K562 (cell line): ENCODE measurements around the gene TESK2. TPM values are rescaled to one million over a fixed set of nuclear protein-coding genes. Genes with fewer than 3 reads are reported as not detected.

Experiments
- ATAC-seq: fragments of 200-7000 bp; cut with Tn5 transposase; 3 replicates; pipeline ENCODE4 v1.9.1; 2020; ENCODE audit warnings: moderate library complexity
- BruUV-seq: library from RNA; stranded (reverse); fragments of 400-500 nt; replicated peaks from 2 replicates; lab custom pipeline; 2021; lab: Mats Ljungman, UMichigan
- CTCF ChIA-PET: fragments of 300-600 bp; formaldehyde crosslinking; extraction: SDS; loops from one replicate; lab custom pipeline; 2021; ENCODE audit warnings: low intra/inter-chr PET ratio; lab: Yijun Ruan, JAX
- POLR2A ChIA-PET: fragments of 300-600, 350-650 bp; sonication (Branson Sonifier 250); formaldehyde crosslinking; extraction: SDS; loops from one replicate; lab custom pipeline; 2021; ENCODE audit warnings: antibody characterized with exemption, inconsistent platforms; lab: Yijun Ruan, JAX
- DNase-seq, 4 experiments: peaks; one replicate each; pipeline versions ENCODE4 v3.0.0 to v3.0.0-alpha.2; 2011 to 2018; ENCODE audit warnings: low spot score in 3 of 4, mixed read lengths in 3 of 4; ENCODE audit errors: extremely low read depth in 1 of 4
- FAIRE-seq: peaks from 2 replicates; lab custom pipeline; 2011; peaks lifted over from hg19 to GRCh38; lab: Jason Lieb, UNC
- H2AFZ ChIP-seq: 2 replicates; pipeline ENCODE4 v1.6.0; 2011; ENCODE audit warnings: low read depth, low read length, control low read depth, inconsistent platforms
- H3K27ac ChIP-seq: fragments of 200-600 bp; 3 replicates; pipeline ENCODE4 v1.8.0; 2011; ENCODE audit warnings: low read depth, mild to moderate bottlenecking, control low read depth, inconsistent platforms, low read length, moderate library complexity, mixed read lengths; ENCODE audit errors: extremely low read depth
- H3K27me3 ChIP-seq, 2 experiments: fragments of 300-600 bp in 1 of 2; 2 replicates in 1 of 2; 3 replicates in 1 of 2; pipeline versions ENCODE4 v1.6.0 to v1.8.0; 2011; ENCODE audit warnings: inconsistent platforms in 2 of 2, low read length in 2 of 2, mild to moderate bottlenecking in 1 of 2, mixed read lengths in 1 of 2, moderate library complexity in 1 of 2; ENCODE audit not compliant: control insufficient read depth in 2 of 2, insufficient read depth in 2 of 2
- H3K36me3 ChIP-seq: fragments of 300-600 bp; 3 replicates; pipeline ENCODE4 v1.8.0; 2011; ENCODE audit warnings: mild to moderate bottlenecking, low read length, inconsistent platforms; ENCODE audit not compliant: control insufficient read depth, insufficient read depth
- H3K4me1 ChIP-seq, 2 experiments: fragments of 200-600 bp in 1 of 2; replicated peaks in 1 of 2; 2 replicates in 1 of 2; 3 replicates in 1 of 2; pipeline versions ENCODE4 v1.5.1 to v1.8.0; 2011; ENCODE audit warnings: inconsistent platforms in 2 of 2, low read length in 2 of 2, mild to moderate bottlenecking in 1 of 2, mixed read lengths in 1 of 2, moderate library complexity in 1 of 2; ENCODE audit not compliant: control insufficient read depth in 2 of 2, insufficient read depth in 2 of 2
- H3K4me2 ChIP-seq: 2 replicates; pipeline ENCODE4 v1.6.1; 2011; ENCODE audit warnings: low read length, control low read depth, inconsistent platforms, mixed read lengths; ENCODE audit not compliant: insufficient read depth
- H3K4me3 ChIP-seq: fragments of 200-600 bp; sonication (generic), shearing (Covaris generic); 2 replicates; pipeline ENCODE4 v1.5.1; 2016; ENCODE audit warnings: control low read depth, inconsistent platforms
- H3K79me2 ChIP-seq: fragments of 200-600 bp; 3 replicates; pipeline ENCODE4 v1.8.0; 2011; ENCODE audit warnings: low read length, inconsistent platforms; ENCODE audit not compliant: control insufficient read depth, insufficient read depth
- H3K9ac ChIP-seq, 2 experiments: 2 replicates each; pipeline versions ENCODE4 v1.6.0 to v1.6.1; 2011; ENCODE audit warnings: low read depth in 2 of 2, low read length in 2 of 2, control low read depth in 1 of 2, inconsistent platforms in 1 of 2, mild to moderate bottlenecking in 1 of 2, mixed read lengths in 1 of 2; ENCODE audit not compliant: insufficient read depth in 1 of 2
- H3K9me1 ChIP-seq: one replicate; pipeline ENCODE4 v1.6.0; 2011; ENCODE audit warnings: inconsistent platforms, mild to moderate bottlenecking, low read length, moderate library complexity; ENCODE audit not compliant: control insufficient read depth, insufficient read depth
- H3K9me3 ChIP-seq: replicated peaks from 2 replicates; pipeline ENCODE4 v1.5.1; 2011; ENCODE audit warnings: low read depth, low read length, inconsistent platforms; ENCODE audit not compliant: control insufficient read depth, insufficient read depth
- H4K20me1 ChIP-seq: replicated peaks from 2 replicates; pipeline ENCODE4 v1.6.1; 2011; ENCODE audit warnings: low read length, inconsistent platforms, mixed read lengths; ENCODE audit not compliant: control insufficient read depth, insufficient read depth
- FOS ChIP-seq: IDR thresholded peaks from 3 replicates; pipeline ENCODE4 v1.6.1; 2011; ENCODE audit not compliant: insufficient read length; ENCODE audit errors: extremely low read depth
- PHB ChIP-seq: fragments of 250-450 bp; sonication (Bioruptor Pico); IDR thresholded peaks from 2 replicates; pipeline ENCODE4 v1.5.0; 2021
- POLR2G ChIP-seq: fragments of 200-400 bp; formaldehyde crosslinking; IDR thresholded peaks from 2 replicates; pipeline ENCODE4 v1.6.1; 2017; ENCODE audit warnings: low read depth, mild to moderate bottlenecking, antibody characterized with exemption, low read length, moderate library complexity
- RAD21 ChIP-seq, 2 experiments: fragments of 250-450 bp in 1 of 2; fragments of 450-650 bp in 1 of 2; sonication (Bioruptor Pico) in 1 of 2; formaldehyde crosslinking in 1 of 2; IDR thresholded peaks in 1 of 2; conservative IDR thresholded peaks in 1 of 2; 2 replicates each; pipeline versions ENCODE4 v1.4.0 to v1.8.0; 2020 to 2022; ENCODE audit warnings: mild to moderate bottlenecking in 2 of 2, moderate library complexity in 1 of 2
- ZNF232 ChIP-seq: sonication (generic); formaldehyde crosslinking; IDR thresholded peaks from 2 replicates; pipeline ENCODE4 v1.8.0; 2022; ENCODE audit warnings: mild to moderate bottlenecking, missing genetic modification reagents
- WGBS: fragments of 100-300 bp; shearing (Covaris generic); methylation state at CpG from one replicate; pipeline ENCODE4 v1.1.6; 2016; ENCODE audit warnings: low coverage, mixed read lengths; ENCODE audit not compliant: insufficient coverage; ENCODE audit errors: missing lambda C conversion rate; 5-methylcytosine and 5-hydroxymethylcytosine counted together
- in situ Hi-C: fragments of 300-500 bp; cut with MboI; formaldehyde crosslinking; loops from 4 replicates; pipeline ENCODE4 v1.15.0; 2018; ENCODE audit warnings: inconsistent platforms, mixed read lengths
- intact Hi-C: fragments of 100-400 bp; cut with micrococcal nuclease; formaldehyde crosslinking; loops from 2 replicates; pipeline ENCODE4 v1.14.2; 2022
- polyA plus RNA-seq, 8 experiments: library from polyadenylated mRNA; depleted of rRNA in 4 of 8; stranded (reverse) in 5 of 8; unstranded in 3 of 8; fragments of >200 nt; fragmentation: Nextera tagmentation in 2 of 8; fragmentation: Illumina TruSeq in 1 of 8; extraction: Ambion mirVana in 2 of 8; extraction: Trizol in 1 of 8; gene quantifications; 2 replicates each; pipeline versions ENCODE4 v1.2.1 to v1.2.3, GENCODE V29; 2011 to 2014; ENCODE audit warnings: inconsistent platforms in 1 of 8, missing spikeins in 1 of 8
- total RNA-seq, 7 experiments: library from RNA; depleted of rRNA in 6 of 7; stranded (reverse); fragments of >200 nt in 6 of 7; fragmentation: Illumina TruSeq in 2 of 7; extraction: Trizol in 2 of 7; gene quantifications; 2 replicates each; pipeline versions ENCODE4 v1.2.1 to v1.2.3, GENCODE V29; 2011 to 2021; ENCODE audit warnings: low replicate concordance in 1 of 7
- TF ChIP-seq, protein P1 (sequence below), 3 experiments: IDR thresholded peaks in 2 of 3; conservative IDR thresholded peaks in 1 of 3; 2 replicates each; pipeline ENCODE4 v1.5.1; 2011 to 2012; ENCODE audit warnings: low read length in 3 of 3, mild to moderate bottlenecking in 3 of 3, control low read depth in 2 of 3, improper control_type of control experiment in 1 of 3, inconsistent platforms in 1 of 3, low read depth in 1 of 3, mixed read lengths in 1 of 3, moderate library complexity in 1 of 3; ENCODE audit not compliant: insufficient read depth in 2 of 3

Gene TESK2
- total and polyA plus RNA-seq, 9 of the 15 experiments (the other 6 are each of a cell fraction or from before 2014, with no cell fraction given) = 1.6 to 5.3 (median 3.7) TPM

DNA sequence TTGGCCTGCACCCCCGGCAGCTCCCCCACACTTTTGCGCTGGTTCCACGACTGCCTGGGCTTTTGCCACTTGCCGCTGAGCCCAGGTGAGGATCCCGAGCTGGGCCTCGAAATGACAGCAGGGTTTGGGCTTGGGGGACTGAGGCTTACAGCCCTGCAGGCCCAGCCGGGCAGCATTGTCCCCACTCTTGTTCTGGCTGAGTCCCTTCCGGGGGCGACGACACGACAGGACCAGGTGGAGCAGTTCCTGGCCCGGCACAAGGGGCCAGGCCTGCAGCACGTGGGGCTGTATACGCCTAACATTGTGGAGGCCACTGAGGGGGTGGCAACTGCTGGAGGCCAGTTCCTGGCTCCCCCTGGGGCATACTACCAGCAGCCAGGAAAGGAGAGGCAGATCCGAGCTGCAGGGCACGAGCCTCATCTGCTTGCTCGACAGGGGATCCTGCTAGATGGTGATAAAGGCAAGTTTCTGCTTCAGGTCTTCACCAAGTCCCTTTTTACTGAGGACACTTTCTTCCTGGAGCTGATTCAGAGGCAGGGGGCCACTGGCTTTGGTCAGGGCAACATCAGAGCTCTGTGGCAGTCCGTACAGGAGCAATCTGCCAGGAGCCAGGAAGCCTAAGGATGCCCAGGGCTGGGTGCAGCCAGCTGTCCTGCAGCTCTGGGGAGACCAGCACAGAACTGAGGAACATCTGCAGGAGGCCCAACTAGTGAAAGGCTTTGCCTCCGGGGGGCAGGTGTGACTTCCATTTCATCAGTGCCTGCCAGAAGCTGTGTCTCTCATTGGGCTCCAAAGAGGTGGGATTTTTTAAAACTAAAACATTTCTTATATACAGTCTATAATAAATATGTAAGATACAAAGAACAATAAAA lies 163.1 kb downstream of the TESK2 start:
- peak overlapping the region in 1 of 2 experiments; percentile 71; a peak in 2 of 4 replicates for H3K9ac ChIP-seq
- no peak overlapping the region for H2AFZ ChIP-seq
- no peaks in the 10 kb centered on the region for H3K27me3 ChIP-seq
- intact Hi-C loops (no loop called here), in situ Hi-C loops (no loop called here)
- no TSS peak for BruUV-seq
- H3K4me1 ChIP-seq = peaks cover 6 to 41% of the 10 kb centered on the region in 2 experiments; a peak in 3 of 5 replicates
- FAIRE-seq (no peak), DNase-seq (peak in 2 of 4 experiments; percentile 5 to 11), ATAC-seq (0 out of 3 replicates have a peak, but pooled peaks have one; percentile 11)
- 0 out of 4 replicates have a peak, but pooled peaks of 1 of the 2 experiments have one; percentile 6 for TF ChIP-seq RAD21 (CRISPR knock-in tag; conservative IDR thresholded peaks at IDR 0.05 in 1 of 2, IDR thresholded peaks at IDR 0.05 in 1 of 2)
- TF ChIP-seq FOS = no peak
- TF ChIP-seq ZNF232 (CRISPR knock-in tag) = no peak
- TF ChIP-seq POLR2G = peak; percentile 35; the same call in 1 of the 2 replicates
- TF ChIP-seq PHB (CRISPR knock-in tag) = no peak
- TF ChIP-seq, protein P1, sequence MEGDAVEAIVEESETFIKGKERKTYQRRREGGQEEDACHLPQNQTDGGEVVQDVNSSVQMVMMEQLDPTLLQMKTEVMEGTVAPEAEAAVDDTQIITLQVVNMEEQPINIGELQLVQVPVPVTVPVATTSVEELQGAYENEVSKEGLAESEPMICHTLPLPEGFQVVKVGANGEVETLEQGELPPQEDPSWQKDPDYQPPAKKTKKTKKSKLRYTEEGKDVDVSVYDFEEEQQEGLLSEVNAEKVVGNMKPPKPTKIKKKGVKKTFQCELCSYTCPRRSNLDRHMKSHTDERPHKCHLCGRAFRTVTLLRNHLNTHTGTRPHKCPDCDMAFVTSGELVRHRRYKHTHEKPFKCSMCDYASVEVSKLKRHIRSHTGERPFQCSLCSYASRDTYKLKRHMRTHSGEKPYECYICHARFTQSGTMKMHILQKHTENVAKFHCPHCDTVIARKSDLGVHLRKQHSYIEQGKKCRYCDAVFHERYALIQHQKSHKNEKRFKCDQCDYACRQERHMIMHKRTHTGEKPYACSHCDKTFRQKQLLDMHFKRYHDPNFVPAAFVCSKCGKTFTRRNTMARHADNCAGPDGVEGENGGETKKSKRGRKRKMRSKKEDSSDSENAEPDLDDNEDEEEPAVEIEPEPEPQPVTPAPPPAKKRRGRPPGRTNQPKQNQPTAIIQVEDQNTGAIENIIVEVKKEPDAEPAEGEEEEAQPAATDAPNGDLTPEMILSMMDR (IDR thresholded peaks at IDR 0.05 in 2 of 3, conservative IDR thresholded peaks at IDR 0.05 in 1 of 3; ENCODE audit: insufficient read depth in 2 of 3, low read depth in 1 of 3, low read length in 3 of 3) = 0 out of 6 replicates have a peak, but pooled peaks of 1 of the 3 experiments have one; percentile 12
- H3K4me2 ChIP-seq = no peak overlapping the region
- POLR2A ChIA-PET = interaction anchor here (0.6 to 3.7 kb wide), 6 partner anchors 8 to 569 kb away, joined by 3 to 26 read pairs (median 3); partner anchors contain the start of genes MUTYH and TOE1
- peaks cover 29% of the 10 kb centered on the region; the same call in 2 of the 3 replicates for H3K36me3 ChIP-seq
- H3K79me2 ChIP-seq = no peaks in the 10 kb centered on the region
- no peak overlapping the region for H3K4me3 ChIP-seq
- no peaks in the 10 kb centered on the region for H3K9me3 ChIP-seq
- no peaks in the 10 kb centered on the region for H4K20me1 ChIP-seq
- H3K27ac ChIP-seq = no peak overlapping the region
- peaks cover 3% of the 10 kb centered on the region for H3K9me1 ChIP-seq
- 87% methylated on average over 19 of the region's 19 CpGs for WGBS
- CTCF ChIA-PET = interaction anchor here (0.5 kb wide), 1 partner anchor 29 kb away, joined by 3 read pairs; no protein-coding TSS in a partner anchor
